Measurements from ENCODE around the gene ZNF865.

- TF ChIP-seq RFX5 (IDR thresholded peaks at IDR 0.05; ENCODE audit: low read depth, low read length) (no peak), CTCF (conservative IDR thresholded peaks at IDR 0.05; ENCODE audit: low read depth, low read length) (no peak), POLR2A (IDR thresholded peaks at IDR 0.05; ENCODE audit: low read depth, low read length) (no peak), SMC3 (IDR thresholded peaks at IDR 0.05; ENCODE audit: low read depth, low read length) (no peak), RCOR1 (IDR thresholded peaks at IDR 0.05; ENCODE audit: insufficient replicate concordance, low read length) (no peak), USF2 (IDR thresholded peaks at IDR 0.05; ENCODE audit: low read depth, low read length) (no peak), CHD1 (IDR thresholded peaks at IDR 0.05; ENCODE audit: low read depth, low read length) (no peak), RAD21 (IDR thresholded peaks at IDR 0.05; ENCODE audit: low read length) (no peak), BHLHE40 (IDR thresholded peaks at IDR 0.05; ENCODE audit: low read depth, low read length) (no peak), ELK1 (IDR thresholded peaks at IDR 0.05; ENCODE audit: borderline replicate concordance, low read depth, low read length) (no peak), MXI1 (IDR thresholded peaks at IDR 0.05; ENCODE audit: borderline replicate concordance, low read depth, low read length) (no peak), MAFK (IDR thresholded peaks at IDR 0.05; ENCODE audit: low read depth, low read length) (no peak)
These were observed 30.5 kb downstream of the ZNF865 start for GRCh38 chr19:55635856-55636440.

Data from IMR-90 (cell line).